Heart left ventricle (tissue), 13 donors: Measurements from ENCODE around the gene ANXA9.

Experiments used
- POLR2A ChIP-seq, 2 donors: fragments of 450-650 bp; IDR thresholded peaks; one replicate each; pipeline ENCODE4 v1.6.1; 2017; ENCODE audit warnings: antibody characterized with exemption in 2 of 2, mild to moderate bottlenecking in 2 of 2, moderate library complexity in 2 of 2
- TF ChIP-seq, protein P1 (sequence below), 12 donors: fragments of 200-600 bp; sonication (generic) in 4 of 12; IDR thresholded peaks; one replicate each; pipeline versions ENCODE4 v1.5.0 to v1.8.0; 2018 to 2022; ENCODE audit warnings: antibody characterized with exemption in 12 of 12, mild to moderate bottlenecking in 5 of 12
- donor health status: ischemic (EF 13 %, LVEDD 7.1; RV severe dilation, severe dysfunction).
- donor health status: DM: no; HTN: yes; CAD: no.
- donor health status: DM: no; HTN: no; CAD: no.
- donor health status: ischemic (EF 25% LVEDD 6.9; RV normal size, moderate dysfunction).
- donor health status: ischemic (EF 25% LVEDD 5.7; RV mildly dilated, moderate dysfunction).
- donor health status: ischemic (EF 35%, LVEDD 5.7; RV mildly dilated, moderate dysfunction).
- donor health status: nonischemic (EF 11% LVEDD 7.7; RV severe dilation, severe dysfunction).
- donor health status: DM: yes; HTN: yes; CAD: no.
- donor health status: PGD.
- donor health status: ischemic (EF 29% LVEDD 5.4; RV normal size, mild dysfunction).
- donor health status: nonischemic (EF 23%, LVEDD 6.1; RV moderate dilation, normal function).

DNA sequence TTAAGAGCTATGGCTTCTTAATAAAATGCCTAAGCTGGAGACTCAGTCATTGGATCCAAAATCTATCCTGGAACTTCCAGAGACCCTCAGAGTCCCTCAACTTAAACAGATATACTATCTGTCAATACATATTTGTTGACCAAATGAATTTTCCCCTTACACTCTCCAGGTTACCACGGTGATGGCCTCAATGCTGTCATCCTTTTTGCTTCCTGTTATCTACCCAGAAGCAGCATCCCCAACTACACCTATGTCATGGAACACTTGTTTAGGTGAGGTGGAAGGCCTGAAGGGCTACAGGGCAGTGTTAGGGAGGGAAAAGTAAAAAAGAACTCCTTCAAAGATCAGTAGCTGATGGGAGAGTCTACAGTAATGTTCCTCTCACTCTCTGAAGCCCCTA lies 61.1 kb downstream of the ANXA9 start:
- TF ChIP-seq, protein P1, sequence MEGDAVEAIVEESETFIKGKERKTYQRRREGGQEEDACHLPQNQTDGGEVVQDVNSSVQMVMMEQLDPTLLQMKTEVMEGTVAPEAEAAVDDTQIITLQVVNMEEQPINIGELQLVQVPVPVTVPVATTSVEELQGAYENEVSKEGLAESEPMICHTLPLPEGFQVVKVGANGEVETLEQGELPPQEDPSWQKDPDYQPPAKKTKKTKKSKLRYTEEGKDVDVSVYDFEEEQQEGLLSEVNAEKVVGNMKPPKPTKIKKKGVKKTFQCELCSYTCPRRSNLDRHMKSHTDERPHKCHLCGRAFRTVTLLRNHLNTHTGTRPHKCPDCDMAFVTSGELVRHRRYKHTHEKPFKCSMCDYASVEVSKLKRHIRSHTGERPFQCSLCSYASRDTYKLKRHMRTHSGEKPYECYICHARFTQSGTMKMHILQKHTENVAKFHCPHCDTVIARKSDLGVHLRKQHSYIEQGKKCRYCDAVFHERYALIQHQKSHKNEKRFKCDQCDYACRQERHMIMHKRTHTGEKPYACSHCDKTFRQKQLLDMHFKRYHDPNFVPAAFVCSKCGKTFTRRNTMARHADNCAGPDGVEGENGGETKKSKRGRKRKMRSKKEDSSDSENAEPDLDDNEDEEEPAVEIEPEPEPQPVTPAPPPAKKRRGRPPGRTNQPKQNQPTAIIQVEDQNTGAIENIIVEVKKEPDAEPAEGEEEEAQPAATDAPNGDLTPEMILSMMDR (IDR thresholded peaks at IDR 0.05), result no peak
- TF ChIP-seq POLR2A (IDR thresholded peaks at IDR 0.05), result no peak
